Ectodermal cell (in vitro differentiated cells): ENCODE results near the gene PPP3CB. TPM values are rescaled to one million over a fixed set of nuclear protein-coding genes. Genes with fewer than 3 reads are reported as not detected.

ENCODE experiments used
- H3K27ac ChIP-seq: 2 replicates; pipeline ENCODE4 v1.7.0; 2013; ENCODE audit warnings: mild to moderate bottlenecking, low read depth, low read length; ENCODE audit not compliant: insufficient read depth, poor library complexity, severe bottlenecking
- H3K27me3 ChIP-seq: 2 replicates; pipeline ENCODE4 v1.7.0; 2013; ENCODE audit warnings: mild to moderate bottlenecking, low read length; ENCODE audit not compliant: insufficient read depth, control insufficient read depth, poor library complexity, severe bottlenecking
- H3K36me3 ChIP-seq: one replicate; pipeline ENCODE4 v1.7.0; 2013; ENCODE audit warnings: low read length; ENCODE audit not compliant: control insufficient read depth, insufficient read depth
- H3K4me1 ChIP-seq: one replicate; pipeline ENCODE4 v1.7.0; 2013; ENCODE audit warnings: low read length; ENCODE audit not compliant: control insufficient read depth, insufficient read depth
- H3K4me3 ChIP-seq: 2 replicates; pipeline ENCODE4 v1.7.0; 2013; ENCODE audit warnings: low read depth, low read length, control low read depth; ENCODE audit not compliant: insufficient read depth
- H3K9me3 ChIP-seq: 2 replicates; pipeline ENCODE4 v1.7.0; 2013; ENCODE audit warnings: mild to moderate bottlenecking, low read length, moderate library complexity; ENCODE audit not compliant: control insufficient read depth
- WGBS, 2 experiments: methylation state at CpG; one replicate each; pipeline ENCODE4 v1.1.7; 2013; ENCODE audit warnings: missing lambda C conversion rate in 2 of 2; 5-methylcytosine and 5-hydroxymethylcytosine counted together
- polyA plus RNA-seq, 4 experiments: library from polyadenylated mRNA; stranded (reverse); fragments of 50-300 nt; gene quantifications; one replicate each; pipeline ENCODE4 v1.2.3, GENCODE V29; 2013

The PPP3CB gene
- 47.6 TPM for polyA plus RNA-seq (2013, experiment 1 of 4)
- polyA plus RNA-seq (2013, experiment 2 of 4), result 48.4 TPM
- polyA plus RNA-seq (2013, experiment 3 of 4), result 36.9 TPM
- 44.5 TPM for polyA plus RNA-seq (2013, experiment 4 of 4)

DNA sequence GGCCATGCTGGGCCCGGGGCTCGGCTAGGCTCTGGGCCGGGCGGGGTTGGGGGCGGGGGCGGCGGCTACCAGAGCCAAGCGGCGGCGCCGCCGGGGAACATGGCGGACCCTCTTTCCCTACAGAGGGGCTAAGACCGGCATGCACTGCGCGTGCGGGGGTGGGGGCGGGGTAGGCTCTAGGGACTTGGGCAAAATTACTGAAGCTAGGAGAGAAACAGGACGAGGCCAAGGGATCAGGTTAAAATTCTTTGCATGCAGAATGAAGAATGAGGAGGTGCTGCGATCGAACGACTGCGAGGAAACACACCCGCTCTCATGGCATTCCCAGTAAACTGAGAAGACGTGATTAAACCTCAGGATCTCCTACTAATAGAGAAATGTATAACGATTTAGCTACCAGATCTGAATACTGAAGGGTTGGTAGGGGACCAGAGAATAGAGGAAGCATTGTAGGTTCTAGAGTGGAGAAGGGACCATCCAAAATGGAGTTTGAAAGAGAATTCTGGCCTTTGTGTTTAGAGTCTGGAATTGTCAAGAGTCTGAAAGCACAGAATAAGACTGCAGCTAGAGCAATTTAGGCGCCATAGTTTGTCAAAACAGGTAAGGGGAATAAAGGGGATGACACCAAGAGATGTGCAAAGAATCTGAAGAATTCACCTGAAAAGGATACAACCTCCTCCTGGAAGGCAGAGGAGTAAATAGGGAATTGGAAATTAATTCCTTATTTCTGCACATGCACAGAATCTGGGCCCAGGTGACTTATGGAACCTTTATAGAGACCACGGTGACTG, at the start of gene PPP3CB:
TSS of gene PPP3CB (minus strand) at position 141 of the 791 bp plus-strand sequence. CDS start at position 6, 135 bp downstream.
- 5 to 6% methylated on average over 28 of the region's 28 CpGs for WGBS, 2 experiments
- Histone ChIP-seq H3K4me3 (peak within 1 kb of the TSS; percentile 91), H3K27ac (peak within 1 kb of the TSS; percentile 70), H3K4me1 (peaks cover 5% of the 10 kb centered on the region), H3K36me3 (peaks cover 8% of the 10 kb centered on the region), H3K27me3 (no peaks in the 10 kb centered on the region), H3K9me3 (no peaks in the 10 kb centered on the region)

DNA sequence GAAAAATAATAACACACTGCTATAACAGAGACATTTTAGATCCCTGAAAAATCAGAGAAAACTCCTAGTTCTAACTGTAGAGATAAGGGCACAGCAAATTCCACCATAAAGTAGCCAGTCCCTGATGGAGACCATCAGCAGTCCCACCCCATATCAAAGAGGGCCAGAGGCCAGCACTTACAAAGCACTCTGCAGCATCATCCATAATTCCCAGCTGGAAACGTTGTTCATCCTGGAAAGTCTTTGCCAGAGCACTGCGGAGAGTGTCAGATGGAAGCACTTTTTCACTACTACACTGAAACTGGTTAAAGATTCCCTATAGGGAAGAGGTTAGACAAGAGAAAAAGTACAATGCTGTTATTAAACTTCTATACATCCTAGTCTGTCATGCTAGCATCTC, 49.5 kb upstream of the PPP3CB start:
- H3K9me3 ChIP-seq, result no peaks in the 10 kb centered on the region
- no peaks in the 10 kb centered on the region for H3K4me1 ChIP-seq
- H3K4me3 ChIP-seq, result no peak overlapping the region
- peaks cover 11% of the 10 kb centered on the region for H3K36me3 ChIP-seq
- no peaks in the 10 kb centered on the region for H3K27me3 ChIP-seq
- H3K27ac ChIP-seq, result no peak overlapping the region
- 91 to 97% methylated on average over 2 of the region's 2 CpGs for WGBS, 2 experiments

- Histone ChIP-seq H3K36me3 (peaks cover 24% of the 10 kb centered on the region), H3K27me3 (no peaks in the 10 kb centered on the region), H3K4me1 (no peaks in the 10 kb centered on the region), H3K4me3 (no peak overlapping the region), H3K27ac (no peak overlapping the region), H3K9me3 (no peaks in the 10 kb centered on the region)
- WGBS, 2 experiments, result 93 to 95% methylated on average over 7 of the region's 7 CpGs
These were observed 41.9 kb upstream of the PPP3CB start for GRCh38 chr10:73537709-73538108.

DNA sequence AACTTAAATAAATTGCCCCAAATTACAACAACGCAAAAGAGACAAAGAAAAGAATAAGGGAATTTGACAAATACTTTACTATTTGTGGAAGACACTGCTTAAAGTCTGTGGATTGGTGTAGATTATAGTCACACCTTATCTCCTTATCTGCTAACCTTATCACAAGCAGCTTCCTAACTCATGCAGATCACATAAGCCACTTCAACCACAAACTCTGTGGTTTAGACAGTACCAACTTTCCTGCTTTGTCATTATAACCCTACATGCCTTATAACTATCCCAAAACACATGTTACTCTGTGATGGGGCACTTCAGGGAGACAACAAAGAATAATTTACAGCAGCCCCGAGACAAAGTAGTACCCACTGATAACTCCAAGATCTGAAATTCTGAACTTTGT, 41.5 kb upstream of the PPP3CB start:
- H3K27ac ChIP-seq, result no peak overlapping the region
- H3K4me3 ChIP-seq, result no peak overlapping the region
- WGBS, 2 experiments, result 89 to 96% methylated on average over 1 of the region's 2 CpGs
- no peaks in the 10 kb centered on the region for H3K9me3 ChIP-seq
- H3K27me3 ChIP-seq, result no peaks in the 10 kb centered on the region
- H3K36me3 ChIP-seq, result peaks cover 23% of the 10 kb centered on the region
- H3K4me1 ChIP-seq, result no peaks in the 10 kb centered on the region

- WGBS, 2 experiments, result 100% methylated on average over 1 of the region's 1 CpG; no CpG with 5 or more reads in 1 of the 2 experiments
- Histone ChIP-seq H3K27me3 (no peaks in the 10 kb centered on the region), H3K27ac (no peak overlapping the region), H3K9me3 (no peaks in the 10 kb centered on the region), H3K4me3 (no peak overlapping the region), H3K4me1 (no peaks in the 10 kb centered on the region), H3K36me3 (peaks cover 16% of the 10 kb centered on the region)
These were observed 39.0 kb upstream of the PPP3CB start for GRCh38 chr10:73534857-73535256.

GRCh38 chr10:73529089-73529832, 33.4 kb upstream of the PPP3CB start:
- H3K4me1 ChIP-seq, result peaks cover 5% of the 10 kb centered on the region
- WGBS, 2 experiments, result 90 to 94% methylated on average over 5 of the region's 5 CpGs
- peaks cover 19% of the 10 kb centered on the region for H3K36me3 ChIP-seq
- no peak overlapping the region for H3K4me3 ChIP-seq
- no peaks in the 10 kb centered on the region for H3K27me3 ChIP-seq
- H3K9me3 ChIP-seq, result no peaks in the 10 kb centered on the region
- H3K27ac ChIP-seq, result no peak overlapping the region

- Histone ChIP-seq H3K4me1 (no peaks in the 10 kb centered on the region), H3K27ac (no peak overlapping the region), H3K36me3 (peaks cover 38% of the 10 kb centered on the region), H3K4me3 (no peak overlapping the region), H3K27me3 (no peaks in the 10 kb centered on the region), H3K9me3 (no peaks in the 10 kb centered on the region)
- 91% methylated on average over 1 of the region's 1 CpG; no CpG with 5 or more reads in 1 of the 2 experiments for WGBS, 2 experiments
These were observed 26.4 kb upstream of the PPP3CB start for GRCh38 chr10:73522263-73522662.

GRCh38 chr10:73519336-73519735, 23.5 kb upstream of the PPP3CB start:
- Histone ChIP-seq H3K4me1 (no peaks in the 10 kb centered on the region), H3K36me3 (peaks cover 40% of the 10 kb centered on the region)
- 90 to 99% methylated on average over 3 of the region's 3 CpGs for WGBS, 2 experiments

DNA sequence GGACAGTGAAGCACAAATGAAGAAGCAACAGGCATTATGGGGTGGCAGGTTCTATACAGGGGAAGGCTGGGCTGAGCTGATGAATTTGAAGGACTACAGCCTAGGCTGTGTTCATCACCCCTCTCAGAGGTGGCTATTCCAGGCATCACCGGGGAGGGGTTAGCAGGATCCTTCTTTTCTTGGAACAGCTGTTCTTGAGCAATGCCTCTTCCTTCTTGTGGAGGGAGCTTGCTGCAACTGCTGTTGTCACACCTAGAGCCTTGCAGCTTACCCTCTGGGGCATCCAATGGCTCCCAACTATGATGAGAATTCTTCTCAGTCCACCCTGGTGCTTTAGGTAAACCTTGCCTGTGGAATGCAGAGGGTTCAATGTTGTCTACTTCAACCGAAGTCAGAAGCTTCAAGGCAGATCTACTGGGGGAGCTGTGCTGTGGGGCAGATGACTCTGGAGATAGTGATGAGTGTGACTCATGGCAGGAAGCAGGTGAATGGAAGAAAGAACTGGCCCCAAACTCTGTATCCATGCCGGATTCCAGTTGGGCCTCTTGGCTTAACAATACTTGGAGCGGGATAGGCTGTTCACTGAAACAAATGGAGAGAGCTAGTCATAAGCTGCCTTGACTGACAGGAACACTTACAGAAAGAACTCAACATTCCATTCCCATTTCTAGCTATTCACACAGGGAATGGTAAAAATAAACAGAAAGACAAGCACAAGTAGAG, 21.5 kb upstream of the PPP3CB start:
- no peaks in the 10 kb centered on the region for H3K9me3 ChIP-seq
- H3K4me3 ChIP-seq, result no peak overlapping the region
- H3K27ac ChIP-seq, result no peak overlapping the region
- H3K4me1 ChIP-seq, result no peaks in the 10 kb centered on the region
- peaks cover 32% of the 10 kb centered on the region for H3K36me3 ChIP-seq
- WGBS, 2 experiments, result 92 to 96% methylated on average over 4 of the region's 4 CpGs
- no peaks in the 10 kb centered on the region for H3K27me3 ChIP-seq

More at GRCh38 chr10:73519336-73519735, 23.5 kb upstream of the PPP3CB start:
- H3K9me3 ChIP-seq, result no peaks in the 10 kb centered on the region
- H3K27ac ChIP-seq, result no peak overlapping the region
- H3K4me3 ChIP-seq, result no peak overlapping the region
- H3K27me3 ChIP-seq, result no peaks in the 10 kb centered on the region
